Epidermal melanocyte (primary cell): ENCODE data around the gene ARVCF.

Source experiments
- DNase-seq: peaks from one replicate; pipeline ENCODE4 v3.0.0; 2011; ENCODE audit warnings: low spot score; ENCODE audit not compliant: insufficient read length

Gene ARVCF

DNA sequence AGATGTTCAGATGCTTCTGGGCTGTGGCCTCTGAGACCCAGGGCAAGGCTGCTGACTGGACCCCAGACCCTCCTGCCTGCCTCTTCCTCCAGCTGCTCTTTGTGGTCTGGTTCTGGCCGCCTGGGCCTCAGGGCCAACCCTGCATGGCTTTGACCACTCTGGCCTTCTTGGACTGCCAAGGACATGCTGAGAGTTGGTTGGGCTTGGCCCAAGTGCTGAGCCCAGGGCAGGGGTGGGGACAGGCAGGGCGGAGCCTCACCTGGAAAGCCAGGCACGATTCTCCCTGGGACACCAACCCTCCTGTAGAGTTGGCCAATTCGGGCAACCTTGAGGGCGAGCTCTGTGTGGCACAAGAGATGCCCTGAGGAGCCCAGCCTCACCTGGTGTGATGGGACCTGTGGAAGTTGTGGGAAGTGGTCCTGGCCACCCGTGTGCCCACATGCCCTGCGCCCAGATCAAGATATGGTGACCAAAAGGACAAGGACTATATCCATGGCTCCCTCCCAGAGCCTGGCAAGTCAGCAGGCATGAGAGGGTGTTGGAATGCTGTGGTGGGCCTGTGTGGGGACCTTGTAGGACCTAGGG, 15.9 kb upstream of the ARVCF start:
- no peak for DNase-seq

GRCh38 chr22:20031732-20032406, 15.2 kb upstream of the ARVCF start:
- no peak for DNase-seq

GRCh38 chr22:20029550-20030225, 13.1 kb upstream of the ARVCF start:
- DNase-seq, result no peak

GRCh38 chr22:20028855-20029549, 12.4 kb upstream of the ARVCF start:
- no peak for DNase-seq

- no peak for DNase-seq
These were observed 11.6 kb upstream of the ARVCF start for GRCh38 chr22:20027966-20028854.

GRCh38 chr22:20026996-20027601, 10.5 kb upstream of the ARVCF start:
- DNase-seq, result no peak

DNA sequence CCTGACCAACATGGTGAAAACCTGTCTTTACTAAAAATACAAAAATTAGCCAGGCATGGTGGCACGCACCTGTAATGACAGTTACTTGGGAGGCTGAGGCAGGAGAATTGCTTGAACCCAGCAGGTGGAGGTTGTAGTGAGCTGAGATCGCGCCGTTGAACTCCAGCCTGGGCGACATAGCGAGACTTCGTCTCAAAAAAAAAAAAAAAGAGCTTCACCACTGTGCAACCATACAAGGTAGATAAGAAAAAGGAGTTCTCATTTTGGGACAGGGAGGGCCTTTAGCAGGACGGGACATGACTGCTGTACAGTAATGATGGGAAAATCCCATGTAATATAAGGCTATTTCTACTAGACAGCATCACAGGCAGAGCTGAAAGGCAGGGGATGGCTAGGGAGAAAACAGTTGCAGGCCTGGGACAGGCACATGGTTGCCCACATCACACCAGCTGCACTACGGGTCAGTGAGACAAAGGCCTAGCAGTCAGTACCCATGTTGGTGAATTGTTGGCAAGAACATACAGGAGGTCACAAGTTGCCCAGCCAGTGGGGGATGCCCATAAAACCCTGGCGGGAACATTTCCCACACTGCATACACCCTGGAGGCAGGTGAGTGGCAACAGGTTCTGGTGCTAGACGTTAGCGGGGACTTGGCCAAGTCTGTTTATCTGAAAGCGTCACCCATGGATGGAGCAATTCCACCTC, 9.7 kb upstream of the ARVCF start:
- no peak for DNase-seq

DNA sequence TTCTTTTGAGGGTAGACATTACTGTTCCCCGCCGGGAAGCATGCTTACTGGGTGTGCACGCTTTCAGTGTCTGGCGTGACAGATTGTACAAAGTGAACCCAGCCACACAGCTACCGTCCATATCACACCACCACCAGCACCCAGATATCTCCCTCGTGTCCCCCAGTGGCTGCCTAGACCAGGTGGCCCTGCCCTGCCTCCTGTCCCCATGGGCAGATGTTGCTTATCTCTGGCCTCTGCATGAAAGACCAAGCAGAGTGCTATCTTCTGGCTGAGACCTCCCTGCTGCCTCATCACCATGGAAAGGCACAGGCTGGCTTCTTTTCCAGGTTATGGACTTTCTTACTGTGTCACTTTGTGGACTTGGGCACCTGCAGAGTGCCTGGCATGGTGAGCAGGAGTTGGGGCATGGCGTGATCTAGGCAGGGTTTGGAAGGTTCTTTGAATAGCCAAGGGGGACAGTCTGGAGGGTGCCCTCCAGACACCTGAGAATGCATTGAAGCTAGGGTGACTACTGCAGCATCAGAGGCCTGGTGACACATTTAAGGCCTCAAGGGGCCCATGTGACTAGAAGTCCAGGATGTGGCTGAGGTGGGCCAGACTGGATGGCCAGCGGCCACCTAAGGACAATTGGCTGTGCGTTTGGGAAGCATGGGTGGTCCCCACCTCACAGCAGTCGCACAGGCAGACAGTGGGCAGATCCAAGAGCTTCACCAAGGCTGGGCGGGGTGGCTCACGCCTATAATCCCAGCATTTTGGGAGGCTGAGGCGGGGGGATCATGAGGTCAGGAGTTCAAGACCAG, 9.0 kb upstream of the ARVCF start:
- DNase-seq, result no peak

GRCh38 chr22:20024650-20025397, 8.2 kb upstream of the ARVCF start:
- DNase-seq, result no peak

DNA sequence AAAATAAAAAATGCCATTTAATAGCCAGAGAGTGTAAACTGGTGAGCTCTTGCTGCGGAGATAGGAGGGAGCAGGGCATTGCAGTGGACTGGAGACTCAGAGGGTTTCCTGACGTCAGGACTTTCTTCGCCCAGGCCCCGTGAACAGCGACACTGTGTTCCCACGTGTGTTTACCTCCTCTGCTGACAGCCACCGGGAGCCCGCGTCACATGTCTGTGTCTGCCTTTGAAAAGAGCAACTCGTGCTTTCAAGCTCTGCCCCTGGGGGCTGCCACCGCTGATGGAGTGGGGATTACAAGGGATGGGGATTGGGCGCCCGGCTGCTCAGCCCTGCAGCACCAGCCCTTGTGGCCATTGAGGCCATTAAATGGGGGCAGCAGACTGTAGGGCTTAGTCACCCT, 7.6 kb upstream of the ARVCF start:
- no peak for DNase-seq

DNA sequence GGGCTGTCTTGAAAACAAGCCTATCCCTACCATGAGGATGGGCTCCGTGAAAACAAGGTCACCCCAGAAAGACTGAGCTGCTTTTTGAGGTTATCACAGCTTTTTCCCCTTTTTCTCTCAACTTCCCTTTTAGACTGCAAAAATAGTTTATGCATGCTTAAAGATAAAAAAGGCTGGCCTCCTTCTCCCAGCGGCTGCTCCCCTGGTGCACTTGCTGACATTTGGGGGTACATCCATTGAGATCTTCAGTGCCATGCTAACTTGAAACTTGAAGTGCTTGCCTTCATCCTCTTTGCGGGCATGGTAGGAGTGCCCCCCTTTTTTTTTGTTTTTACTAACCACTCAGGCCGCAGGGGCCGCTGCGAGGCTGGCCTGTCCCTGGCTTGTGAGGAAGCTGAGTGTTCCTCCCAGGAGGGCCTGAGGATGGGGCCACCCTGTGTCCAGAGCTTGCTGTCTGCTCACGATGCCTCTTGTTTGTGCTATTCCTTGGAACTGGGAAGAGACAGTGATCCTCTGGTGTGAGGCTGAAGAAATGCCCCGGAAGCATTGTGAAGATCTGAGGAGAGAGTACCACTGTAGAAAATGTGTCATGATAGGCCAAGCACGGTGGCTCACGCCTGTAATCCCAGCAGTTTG, 6.5 kb upstream of the ARVCF start:
- DNase-seq, result no peak

DNA sequence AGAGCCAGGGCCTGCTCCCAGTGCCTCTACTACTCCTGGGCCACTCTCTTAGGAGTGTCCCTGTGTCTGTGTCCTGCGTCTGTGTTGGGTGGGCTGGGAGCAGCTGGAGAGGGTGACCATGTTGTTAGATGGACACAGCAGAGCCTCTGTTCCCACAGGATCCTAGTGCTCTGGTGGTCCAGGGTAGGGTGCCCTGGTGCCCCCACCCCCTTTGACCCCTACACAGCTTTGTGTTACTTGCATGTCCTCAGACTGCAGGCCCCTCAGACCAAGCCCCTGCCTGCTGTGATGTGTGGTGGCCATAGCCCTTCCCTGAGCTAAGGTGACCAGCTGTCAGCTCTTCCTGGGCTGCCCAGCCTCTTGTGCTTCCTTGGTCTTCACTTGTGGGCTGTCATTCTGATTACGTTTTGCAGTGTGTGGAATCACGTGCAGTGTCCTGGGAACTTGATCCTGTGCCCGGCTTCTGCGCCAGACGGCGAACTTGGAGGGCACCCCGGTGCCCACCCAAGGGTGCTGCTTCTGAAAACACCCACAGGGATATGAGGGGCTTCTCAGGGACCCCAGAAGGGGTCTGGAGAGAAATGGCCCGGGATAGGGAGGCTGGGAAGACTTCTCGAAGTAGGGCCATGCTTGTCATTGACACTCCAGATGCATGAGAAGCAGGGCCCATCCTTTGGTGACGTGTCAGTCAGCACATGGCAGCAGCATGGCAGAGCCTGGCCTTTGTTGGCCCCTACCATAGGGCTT, 5.8 kb upstream of the ARVCF start:
- DNase-seq, result no peak

DNA sequence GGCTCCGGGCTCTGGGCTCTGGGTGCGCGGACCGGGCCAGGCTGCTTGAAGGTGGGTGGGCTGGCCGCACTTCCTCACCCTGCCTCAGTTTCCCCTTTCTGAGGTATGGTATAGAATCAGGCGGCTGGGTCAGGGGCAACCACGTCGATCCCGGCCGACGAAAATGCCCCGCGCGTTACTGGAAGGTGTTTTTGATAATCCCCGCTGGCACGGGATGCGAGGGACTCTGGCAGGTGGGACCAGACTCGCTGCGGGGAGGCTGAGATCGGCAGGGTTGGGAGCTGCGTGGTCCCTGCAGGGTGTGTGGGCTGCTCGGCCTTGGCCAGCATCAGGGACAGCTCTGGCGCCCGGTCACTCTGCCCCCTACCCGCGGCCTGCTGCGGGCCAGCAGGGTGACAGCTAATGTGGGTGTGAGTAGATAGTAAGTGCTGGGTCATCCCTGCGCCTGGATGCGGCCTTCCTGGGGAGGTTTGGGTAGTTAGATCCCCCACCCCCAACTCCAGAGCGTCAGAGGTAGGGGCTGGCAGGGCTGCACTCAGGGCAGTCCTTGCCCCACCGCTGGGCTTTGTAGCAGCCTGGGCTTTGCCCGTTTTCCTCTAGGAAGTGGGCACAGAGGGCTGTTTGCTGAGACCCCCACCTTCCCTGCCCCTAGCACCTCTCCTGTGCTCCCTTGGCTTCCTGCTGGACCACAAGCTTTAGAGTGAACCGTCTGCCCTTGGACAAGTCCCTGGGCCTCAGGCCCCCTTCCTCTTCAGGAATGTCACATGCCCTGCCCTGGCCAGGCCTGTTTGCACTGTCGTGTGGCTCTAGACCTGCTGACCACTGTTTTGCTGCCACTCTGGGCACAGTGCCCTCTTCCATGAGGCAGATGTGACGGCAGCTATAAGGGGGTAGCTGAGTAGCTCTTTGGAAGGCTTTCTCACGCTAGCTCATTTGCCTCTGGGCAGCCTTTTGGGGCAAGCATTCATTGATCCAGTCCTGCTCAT, 4.9 kb upstream of the ARVCF start:
- DNase-seq, result peak; percentile 63

- DNase-seq, result peak; percentile 91
These were observed 4.0 kb upstream of the ARVCF start, which contains the start of gene TANGO2 for GRCh38 chr22:20020533-20021195. Gene TANGO2 (plus strand): TSS chr22:20021110. CDS start chr22:20036799, 15,689 bp downstream.

DNA sequence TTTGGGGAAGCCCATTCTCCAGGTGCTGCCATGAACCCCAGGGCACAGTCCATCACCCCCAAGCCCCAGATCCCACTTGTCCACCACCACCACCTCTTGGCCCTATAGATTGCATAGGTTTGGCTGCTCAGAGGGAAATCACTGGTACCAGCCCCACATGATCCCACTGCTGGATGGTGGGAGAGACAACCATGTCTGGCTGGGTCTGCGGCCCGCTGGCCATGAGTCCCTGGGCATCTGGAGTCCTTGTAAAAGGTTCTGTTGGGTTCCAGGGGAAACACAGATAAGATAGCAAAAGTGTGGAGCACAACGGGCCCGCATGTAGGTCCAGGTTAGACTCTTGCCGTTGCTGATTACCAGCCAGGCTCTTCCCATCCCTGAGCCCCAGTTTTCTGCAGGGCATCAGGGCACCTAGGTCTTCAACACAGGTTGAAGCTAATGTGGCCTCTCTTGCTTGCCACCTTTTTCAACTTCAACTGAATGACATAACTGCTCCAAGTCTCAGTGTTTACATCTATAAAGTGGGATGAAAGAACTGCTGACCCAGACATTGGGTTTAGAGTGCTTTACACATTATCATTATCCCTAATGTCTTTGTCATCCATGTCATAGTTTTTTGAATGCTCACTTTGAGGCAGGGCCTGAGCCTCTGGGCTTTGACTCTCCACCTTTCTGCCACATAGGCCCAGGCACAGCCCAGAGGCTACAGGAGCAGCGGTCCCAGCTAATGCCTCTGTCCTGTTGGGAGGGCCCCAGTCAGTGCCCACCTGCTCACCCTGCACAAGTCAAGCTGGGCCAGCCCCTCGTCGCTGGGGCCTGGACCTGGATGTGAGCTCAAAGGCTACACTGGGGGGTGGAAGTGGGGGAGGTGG, 3.3 kb upstream of the ARVCF start:
- DNase-seq, result no peak
